OCI-LY7 (cell line): ENCODE data around the gene HDHD5. TPM values are rescaled to one million over a fixed set of nuclear protein-coding genes. Genes with fewer than 3 reads are reported as not detected.

ENCODE experiments used
- BruUV-seq: library from RNA; stranded (reverse); fragments of 400-500 nt; replicated peaks from 2 replicates; lab custom pipeline; 2021; lab: Mats Ljungman, UMichigan
- CTCF ChIA-PET: fragments of 300-600 bp; sonication (Branson Sonifier 250); formaldehyde crosslinking; loops from one replicate; lab custom pipeline; 2022; ENCODE audit warnings: antibody characterized with exemption; ENCODE audit not compliant: unreplicated experiment; lab: Charles Lee
- POLR2A ChIA-PET: fragments of 300-600 bp; sonication (Branson Sonifier 250); formaldehyde crosslinking; loops from one replicate; lab custom pipeline; 2022; ENCODE audit warnings: antibody characterized with exemption; lab: Charles Lee
- DNase-seq: peaks from one replicate; pipeline ENCODE4 v3.0.0-alpha.2; 2015; ENCODE audit warnings: low spot score
- H2AFZ ChIP-seq: fragments of 200-600 bp; sonication (generic), shearing (Covaris generic); 2 replicates; pipeline ENCODE4 v1.6.1; 2014; ENCODE audit warnings: mild to moderate bottlenecking, antibody characterized with exemption, low read length, moderate library complexity
- H3K27ac ChIP-seq: fragments of 200-600 bp; sonication (generic); 2 replicates; pipeline ENCODE4 v1.5.1; 2014; ENCODE audit warnings: mixed run types, low read depth, mild to moderate bottlenecking, moderate library complexity, low read length, inconsistent platforms; ENCODE audit not compliant: poor library complexity, severe bottlenecking
- H3K36me3 ChIP-seq: fragments of 200-600 bp; sonication (generic); 2 replicates; pipeline ENCODE4 v1.6.1; 2014; ENCODE audit warnings: mild to moderate bottlenecking, antibody characterized with exemption, low read length, moderate library complexity, mixed read lengths; ENCODE audit not compliant: insufficient read depth
- H3K4me1 ChIP-seq: fragments of 200-600 bp; sonication (generic); 2 replicates; pipeline ENCODE4 v1.5.1; 2014; ENCODE audit warnings: mild to moderate bottlenecking, low read length; ENCODE audit not compliant: insufficient read depth, poor library complexity, severe bottlenecking
- H3K4me2 ChIP-seq: fragments of 200-600 bp; sonication (generic); 2 replicates; pipeline ENCODE4 v1.6.1; 2014; ENCODE audit warnings: mild to moderate bottlenecking, low read length
- H3K4me3 ChIP-seq: fragments of 200-600 bp; sonication (generic); 2 replicates; pipeline ENCODE4 v1.5.1; 2014; ENCODE audit warnings: mild to moderate bottlenecking, low read depth, low read length; ENCODE audit not compliant: poor library complexity, severe bottlenecking
- H3K79me2 ChIP-seq: fragments of 200-600 bp; sonication (generic); 2 replicates; pipeline ENCODE4 v1.6.1; 2016; ENCODE audit warnings: low read depth, mild to moderate bottlenecking, low read length, moderate library complexity, mixed read lengths; ENCODE audit not compliant: insufficient read depth
- H3K9me2 ChIP-seq: fragments of 200-600 bp; sonication (generic); 2 replicates; pipeline ENCODE4 v1.6.1; 2016; ENCODE audit warnings: mild to moderate bottlenecking, low read length, mixed read lengths; ENCODE audit not compliant: insufficient read depth
- H3K9me3 ChIP-seq: fragments of 200-600 bp; sonication (generic); 2 replicates; pipeline ENCODE4 v1.6.1; 2014; ENCODE audit warnings: mild to moderate bottlenecking, mixed run types, low read length, mixed read lengths
- H4K20me1 ChIP-seq: fragments of 200-600 bp; sonication (generic); 2 replicates; pipeline ENCODE4 v1.6.1; 2014; ENCODE audit warnings: mild to moderate bottlenecking, antibody characterized with exemption, low read length, moderate library complexity, mixed read lengths; ENCODE audit not compliant: insufficient read depth
- EZH2phosphoT487 ChIP-seq: fragments of 200-600 bp; sonication (generic); IDR thresholded peaks from 2 replicates; pipeline ENCODE4 v1.6.1; 2018; ENCODE audit warnings: low read depth, borderline replicate concordance, mild to moderate bottlenecking, mixed run types, antibody characterized with exemption, low read length, moderate library complexity, mixed read lengths
- intact Hi-C: fragments of 100-400 bp; cut with micrococcal nuclease; formaldehyde crosslinking; loops from one replicate; pipeline ENCODE4 v1.10.0; 2022; ENCODE audit not compliant: unreplicated experiment
- total RNA-seq, 2 experiments: library from RNA; depleted of rRNA in 1 of 2; stranded (reverse); fragments of >200 nt in 1 of 2; shearing (Covaris generic) in 1 of 2; gene quantifications; 2 replicates each; pipeline ENCODE4 v1.2.3, GENCODE V29; 2014 to 2022
- TF ChIP-seq, protein P1 (sequence below): fragments of 200-600 bp; sonication (generic); conservative IDR thresholded peaks from 2 replicates; pipeline ENCODE4 v1.5.1; 2014; ENCODE audit warnings: mild to moderate bottlenecking, antibody characterized with exemption, low read length, moderate library complexity, mixed read lengths

Gene HDHD5
- total RNA-seq, 2 experiments from 2014 or later, result 77.4 to 84.6 TPM

DNA sequence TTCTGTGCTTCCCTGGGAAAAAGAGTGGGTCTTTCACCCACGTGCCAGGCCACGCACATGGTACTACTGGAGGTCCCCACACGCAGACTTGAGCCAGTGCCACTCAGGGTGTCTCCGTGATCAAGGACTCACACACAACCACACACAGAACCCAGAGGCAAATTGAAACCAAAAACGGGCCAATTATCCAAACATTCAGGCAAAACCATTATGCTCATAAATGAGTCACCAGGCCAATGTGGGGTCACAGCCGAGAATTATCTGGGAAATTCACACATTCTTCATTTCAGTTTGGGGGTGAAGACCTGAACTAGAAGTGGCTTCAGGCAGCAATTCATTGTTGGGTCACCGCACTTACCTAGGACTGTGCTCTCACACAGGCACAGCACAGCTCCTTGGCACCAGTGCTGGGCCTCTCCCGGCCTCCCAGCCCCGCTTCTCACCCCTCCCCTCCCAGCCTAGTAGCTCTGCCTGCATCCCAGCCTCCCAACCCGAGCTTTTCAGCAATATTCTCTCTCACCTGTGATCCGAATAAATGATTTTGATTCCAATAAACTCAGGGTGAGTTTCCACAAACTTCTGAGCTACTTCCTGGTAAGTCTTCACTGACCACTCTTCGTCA lies 32.2 kb upstream of the HDHD5 start:
- Histone ChIP-seq H3K4me3 (no peak overlapping the region), H2AFZ (no peak overlapping the region), H3K36me3 (no peaks in the 10 kb centered on the region), H3K4me2 (no peak overlapping the region), H3K9me3 (no peaks in the 10 kb centered on the region), H3K4me1 (no peaks in the 10 kb centered on the region), H3K79me2 (no peaks in the 10 kb centered on the region), H4K20me1 (no peaks in the 10 kb centered on the region), H3K9me2 (no peaks in the 10 kb centered on the region), H3K27ac (no peak overlapping the region)
- BruUV-seq, result no TSS peak
- POLR2A ChIA-PET, result interaction anchor here (0.7 kb wide), 1 partner anchor 34 kb away, joined by 3 read pairs; no protein-coding TSS in a partner anchor
- DNase-seq, result no peak
- TF ChIP-seq EZH2phosphoT487, result no peak
- TF ChIP-seq, protein P1, sequence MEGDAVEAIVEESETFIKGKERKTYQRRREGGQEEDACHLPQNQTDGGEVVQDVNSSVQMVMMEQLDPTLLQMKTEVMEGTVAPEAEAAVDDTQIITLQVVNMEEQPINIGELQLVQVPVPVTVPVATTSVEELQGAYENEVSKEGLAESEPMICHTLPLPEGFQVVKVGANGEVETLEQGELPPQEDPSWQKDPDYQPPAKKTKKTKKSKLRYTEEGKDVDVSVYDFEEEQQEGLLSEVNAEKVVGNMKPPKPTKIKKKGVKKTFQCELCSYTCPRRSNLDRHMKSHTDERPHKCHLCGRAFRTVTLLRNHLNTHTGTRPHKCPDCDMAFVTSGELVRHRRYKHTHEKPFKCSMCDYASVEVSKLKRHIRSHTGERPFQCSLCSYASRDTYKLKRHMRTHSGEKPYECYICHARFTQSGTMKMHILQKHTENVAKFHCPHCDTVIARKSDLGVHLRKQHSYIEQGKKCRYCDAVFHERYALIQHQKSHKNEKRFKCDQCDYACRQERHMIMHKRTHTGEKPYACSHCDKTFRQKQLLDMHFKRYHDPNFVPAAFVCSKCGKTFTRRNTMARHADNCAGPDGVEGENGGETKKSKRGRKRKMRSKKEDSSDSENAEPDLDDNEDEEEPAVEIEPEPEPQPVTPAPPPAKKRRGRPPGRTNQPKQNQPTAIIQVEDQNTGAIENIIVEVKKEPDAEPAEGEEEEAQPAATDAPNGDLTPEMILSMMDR, result no peak
- CTCF ChIA-PET, result interaction anchor here (0.5 kb wide), 1 partner anchor 45 kb away, joined by 3 read pairs; no protein-coding TSS in a partner anchor
- intact Hi-C loops, result no loop called here

DNA sequence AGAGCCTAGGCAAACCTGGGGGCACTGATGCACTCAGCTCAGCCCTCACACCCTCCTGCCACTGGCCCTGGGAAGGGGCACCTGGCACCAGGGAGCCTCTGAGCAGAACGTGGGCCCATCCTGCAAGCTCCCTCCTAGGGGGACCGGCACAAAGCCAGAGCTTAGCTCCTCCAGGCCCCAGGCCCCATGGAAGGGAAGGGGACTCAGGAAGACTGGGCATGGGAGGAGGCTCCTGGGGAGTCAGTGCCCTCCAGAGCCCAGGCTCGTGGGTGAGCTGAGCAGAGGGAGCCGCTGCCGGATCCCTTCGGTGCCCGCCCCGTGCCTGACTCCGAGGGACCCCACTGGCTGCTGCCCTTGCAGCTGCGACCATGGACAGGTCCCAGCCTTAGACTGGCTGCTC lies 31.6 kb upstream of the HDHD5 start:
- no peak for DNase-seq
- no TSS peak for BruUV-seq

More for the DNA sequence above, 31.6 kb upstream of the HDHD5 start:
- no peaks in the 10 kb centered on the region for H3K9me2 ChIP-seq
- H2AFZ ChIP-seq, result no peak overlapping the region
- TF ChIP-seq, protein P1, result no peak
- no peak for TF ChIP-seq EZH2phosphoT487
- H4K20me1 ChIP-seq, result no peaks in the 10 kb centered on the region
- H3K4me1 ChIP-seq, result no peaks in the 10 kb centered on the region
- intact Hi-C loops, result no loop called here
- CTCF ChIA-PET, result no interaction called here
- POLR2A ChIA-PET, result interaction anchor here (0.7 kb wide), 1 partner anchor 33 kb away, joined by 3 read pairs; no protein-coding TSS in a partner anchor
- no peak overlapping the region for H3K4me3 ChIP-seq
- no peak overlapping the region for H3K4me2 ChIP-seq
- H3K36me3 ChIP-seq, result no peaks in the 10 kb centered on the region
- H3K9me3 ChIP-seq, result no peaks in the 10 kb centered on the region
- no peak overlapping the region for H3K27ac ChIP-seq
- no peaks in the 10 kb centered on the region for H3K79me2 ChIP-seq
